Body of pancreas (tissue), 4 donors: ENCODE data around the gene THBS3. TPM values are rescaled to one million over a fixed set of nuclear protein-coding genes. Genes with fewer than 3 reads are reported as not detected.
"Not testable (repeated sequence)": the region's sequence is repeated elsewhere in the genome, so short reads cannot be mapped to it uniquely, and the experiment has no call there.

ENCODE experiments used
- ATAC-seq: fragments of 150-250 bp; one replicate; pipeline ENCODE4 v1.9.1; 2016
- DNase-seq, 4 donors: peaks; one replicate each; pipeline ENCODE4 v3.0.0-alpha.2; 2019
- H3K27ac ChIP-seq, 4 donors: fragments of 200-600 bp; sonication (generic); 1 replicate in 3 of 4; 2 replicates in 1 of 4; pipeline versions ENCODE4 v1.5.1 to v1.6.1; 2016 to 2019; ENCODE audit warnings: mild to moderate bottlenecking in 1 of 4, mixed read lengths in 1 of 4, moderate library complexity in 1 of 4
- H3K27me3 ChIP-seq, 2 donors: fragments of 200-600 bp; sonication (generic); one replicate each; pipeline ENCODE4 v1.6.0; 2016; ENCODE audit warnings: mild to moderate bottlenecking in 1 of 2
- H3K36me3 ChIP-seq, 2 donors: fragments of 200-600 bp; sonication (generic); replicated peaks in 1 of 2; 2 replicates each; pipeline ENCODE4 v1.5.1; 2016; ENCODE audit warnings: low read depth in 2 of 2; ENCODE audit not compliant: insufficient read depth in 1 of 2
- H3K4me1 ChIP-seq: fragments of 200-600 bp; sonication (generic); one replicate; pipeline ENCODE4 v1.6.0; 2016
- H3K4me3 ChIP-seq, 2 donors: fragments of 200-600 bp; sonication (generic); 1 replicate in 1 of 2; 2 replicates in 1 of 2; pipeline ENCODE4 v1.5.1; 2016 to 2019
- H3K9me3 ChIP-seq, 3 donors: fragments of 200-600 bp; sonication (generic); 1 replicate in 2 of 3; 2 replicates in 1 of 3; pipeline ENCODE4 v1.5.1; 2016
- CTCF ChIP-seq, 7 experiments: fragments of 450-650 bp in 4 of 7; fragments of 200-600 bp in 3 of 7; sonication (generic) in 3 of 7; IDR thresholded peaks; one replicate each; pipeline ENCODE4 v1.5.1; 2016 to 2019; ENCODE audit warnings: antibody characterized with exemption in 7 of 7
- POLR2A ChIP-seq, 3 donors: fragments of 450-650 bp; IDR thresholded peaks; one replicate each; pipeline ENCODE4 v1.6.1; 2016; ENCODE audit warnings: antibody characterized with exemption in 3 of 3, mild to moderate bottlenecking in 2 of 3
- whole genome bisulfite sequencing, 2 donors: methylation state at CpG; one replicate each; pipeline ENCODE4 v1.1.5; 2017; 5-methylcytosine and 5-hydroxymethylcytosine counted together
- intact Hi-C: fragments of 100-400 bp; cut with DNase I; formaldehyde crosslinking; loops from one replicate; pipeline ENCODE4 v1.15.1; 2023
- total RNA-seq, 2 donors: library from RNA; depleted of rRNA; stranded (reverse); fragments of >200 nt; gene quantifications; one replicate each; pipeline ENCODE4 v1.1.0, GENCODE V29; 2016

The THBS3 gene
- total RNA-seq, 2 donors from 2014 or later, result 15.0 to 21.1 TPM

GRCh38 chr1:155236451-155236850, 28.8 kb upstream of the THBS3 start:
- TF ChIP-seq CTCF (IDR thresholded peaks at IDR 0.05) (no peak), POLR2A (IDR thresholded peaks at IDR 0.05) (no peak)
- ATAC-seq (no peak), DNase-seq (no peak)
- intact Hi-C loops, result no loop called here
- H3K27ac ChIP-seq, result no peak overlapping the region
- peaks cover 0 to 2% of the 10 kb centered on the region in 2 donors for H3K36me3 ChIP-seq
- no peaks in the 10 kb centered on the region for H3K27me3 ChIP-seq
- no peak overlapping the region for H3K4me3 ChIP-seq
- H3K9me3 ChIP-seq, result no peaks in the 10 kb centered on the region
- H3K4me1 ChIP-seq, result peaks cover 22% of the 10 kb centered on the region
- 81 to 87% methylated on average over 5 of the region's 5 CpGs for WGBS, 2 donors

GRCh38 chr1:155235375-155235774, 27.7 kb upstream of the THBS3 start:
- peaks cover 11% of the 10 kb centered on the region for H3K4me1 ChIP-seq
- H3K27me3 ChIP-seq, ATAC-seq, H3K9me3 ChIP-seq, H3K27ac ChIP-seq, DNase-seq, intact Hi-C loops, H3K4me3 ChIP-seq, H3K36me3 ChIP-seq: not testable (repeated sequence)
- WGBS, 2 donors, result 75 to 90% methylated on average over 4 to 5 of the region's 9 CpGs

- 93% methylated on average over 2 of the region's 5 CpGs; no CpG with 5 or more reads in 1 of the 2 donors for WGBS, 2 donors
Measured at GRCh38 chr1:155233502-155233901, 25.8 kb upstream of the THBS3 start.

GRCh38 chr1:155232001-155232978, 24.6 kb upstream of the THBS3 start:
- 40% methylated on average over 11 to 13 of the region's 13 CpGs for WGBS, 2 donors
- H3K27me3 ChIP-seq, H3K9me3 ChIP-seq, ATAC-seq, H3K4me3 ChIP-seq, H3K36me3 ChIP-seq, intact Hi-C loops: not testable (repeated sequence)
- peak overlapping the region in 2 of 4 donors; percentile 2 to 44 for H3K27ac ChIP-seq
- DNase-seq, result peak; percentile 44 to 64 (median 58)
- H3K4me1 ChIP-seq, result peaks cover 16% of the 10 kb centered on the region

More at GRCh38 chr1:155233502-155233901, 25.8 kb upstream of the THBS3 start:
- H3K4me3 ChIP-seq, DNase-seq, H3K27me3 ChIP-seq, ATAC-seq, H3K36me3 ChIP-seq, H3K27ac ChIP-seq, intact Hi-C loops, H3K9me3 ChIP-seq: not testable (repeated sequence)
- H3K4me1 ChIP-seq, result peaks cover 10% of the 10 kb centered on the region

GRCh38 chr1:155231302-155231701, 23.6 kb upstream of the THBS3 start:
- 50 to 83% methylated on average over 3 of the region's 3 CpGs for WGBS, 2 donors
- ATAC-seq, result not testable (repeated sequence)
- H3K27ac ChIP-seq, result peak overlapping the region in 1 of 4 donors; percentile 44

GRCh38 chr1:155228096-155228427, 20.4 kb upstream of the THBS3 start:
- Histone ChIP-seq H3K27ac (peak overlapping the region; percentile 50 to 88 (median 64)), H3K9me3 (no peaks in the 10 kb centered on the region), H3K27me3 (no peaks in the 10 kb centered on the region), H3K36me3 (no peaks in the 10 kb centered on the region), H3K4me3 (no peak overlapping the region), H3K4me1 (peaks cover 29% of the 10 kb centered on the region)
- no peak for DNase-seq
- TF ChIP-seq POLR2A (IDR thresholded peaks at IDR 0.05) (no peak), CTCF (IDR thresholded peaks at IDR 0.05) (no peak)
- intact Hi-C loops, result loop anchor here (10.0 kb wide), 1 partner anchor 53 kb away; the partner anchor contains the start of genes KRTCAP2 and TRIM46
- no peak for ATAC-seq
- 63 to 73% methylated on average over 7 to 9 of the region's 9 CpGs for WGBS, 2 donors

More at GRCh38 chr1:155231302-155231701, 23.6 kb upstream of the THBS3 start:
- H3K36me3 ChIP-seq, DNase-seq, intact Hi-C loops, H3K4me3 ChIP-seq, H3K9me3 ChIP-seq, H3K27me3 ChIP-seq: not testable (repeated sequence)
- H3K4me1 ChIP-seq, result peaks cover 25% of the 10 kb centered on the region
